Ovary (tissue), 9 donors: ENCODE data around the gene LIN37. TPM values are rescaled to one million over a fixed set of nuclear protein-coding genes. Genes with fewer than 3 reads are reported as not detected.

Source experiments
- DNase-seq, 5 donors: peaks; one replicate each; pipeline ENCODE4 v3.0.0-alpha.2; 2019 to 2020
- H3K27ac ChIP-seq, 2 donors: fragments of 200-600 bp; one replicate each; pipeline versions ENCODE4 v1.5.1 to v1.8.0; 2019 to 2022
- H3K27me3 ChIP-seq: fragments of 200-600 bp; one replicate; pipeline ENCODE4 v1.8.0; 2022
- H3K36me3 ChIP-seq: fragments of 200-600 bp; sonication (generic); one replicate; pipeline ENCODE4 v1.5.1; 2019
- H3K4me1 ChIP-seq: one replicate; pipeline ENCODE4 v1.8.1; 2013; ENCODE audit warnings: mild to moderate bottlenecking, moderate library complexity; ENCODE audit not compliant: insufficient read depth
- H3K4me3 ChIP-seq: fragments of 200-600 bp; sonication (generic); one replicate; pipeline ENCODE4 v1.5.1; 2017
- H3K9me3 ChIP-seq, 2 donors: fragments of 200-600 bp in 1 of 2; sonication (generic) in 1 of 2; one replicate each; pipeline versions ENCODE4 v1.5.1 to v1.8.1; 2013 to 2019; ENCODE audit warnings: mild to moderate bottlenecking in 1 of 2, moderate library complexity in 1 of 2
- CTCF ChIP-seq, 3 donors: fragments of 450-650 bp in 2 of 3; fragments of 200-600 bp in 1 of 3; IDR thresholded peaks; one replicate each; pipeline versions ENCODE4 v1.5.1 to v1.8.0; 2016 to 2022; ENCODE audit warnings: antibody characterized with exemption in 3 of 3, mild to moderate bottlenecking in 1 of 3
- EP300 ChIP-seq: sonication (generic); formaldehyde crosslinking; IDR thresholded peaks from one replicate; pipeline ENCODE4 v1.6.1; 2017; ENCODE audit warnings: antibody characterized with exemption
- POLR2A ChIP-seq: fragments of 450-650 bp; IDR thresholded peaks from one replicate; pipeline ENCODE4 v1.6.1; 2017; ENCODE audit warnings: antibody characterized with exemption, mild to moderate bottlenecking, moderate library complexity
- WGBS, 3 donors: extraction: QIAGEN DNeasy Blood & Tissue Kit in 1 of 3; methylation state at CpG; one replicate each; pipeline versions ENCODE4 v1.1.5 to v1.1.7; 2013 to 2017; 5-methylcytosine and 5-hydroxymethylcytosine counted together
- intact Hi-C, 4 donors: fragments of 100-400 bp; cut with DNase I; formaldehyde crosslinking; loops; one replicate each; pipeline versions ENCODE4 v1.11.0 to v1.15.1; 2022 to 2023
- polyA plus RNA-seq, 2 donors: library from polyadenylated mRNA; stranded (reverse); fragments of 200-250 nt in 1 of 2; fragments of 350-450 nt in 1 of 2; fragmentation: Illumina TruSeq in 1 of 2; extraction: RNeasy Lipid Tissue Mini Kit (QIAGEN cat#74804) in 1 of 2; gene quantifications; one replicate each; pipeline ENCODE4 v1.2.3, GENCODE V29; 2013 to 2014
- total RNA-seq, 7 donors: library from RNA; depleted of rRNA in 2 of 7; stranded (reverse); fragments of >200 nt in 2 of 7; fragmentation: NEBNext Ultra II Directional in 3 of 7; extraction: Animal tissue kit (Norgen Biotek cat#: 25700) in 3 of 7; gene quantifications; one replicate each; pipeline versions ENCODE4 v1.1.0 to v1.2.4, GENCODE V29; 2016 to 2023
- donor health status: DM: no; HTN: no; CAD: no; lungs with moderate emphysema.
- donor health status: DM: no; HTN: no; CAD: no.
- donor health status: Bipolar disorder and iron deficiency.
- donor health status: DM: yes; HTN: yes; CAD: no.
- donor health status: DM: no; HTN: no; CAD: no.
- donor health status: DM: yes; HTN: yes; CAD: no.

Gene LIN37
- total and polyA plus RNA-seq, 9 donors: 9.8 to 25.6 (median 19.1) TPM

GRCh38 chr19:35740423-35741202 lies 7.8 kb upstream of the LIN37 start:
- whole genome bisulfite sequencing, 3 donors: 0 to 1% (median 0%) methylated on average over 63 of the region's 63 CpGs
- TF ChIP-seq EP300 (peak; percentile 98), CTCF (IDR thresholded peaks at IDR 0.05) (peak in 1 of 3 donors; percentile 36), POLR2A (peak; percentile 75)
- H3K4me1 ChIP-seq: peaks cover 6% of the 10 kb centered on the region
- no peaks in the 10 kb centered on the region for H3K36me3 ChIP-seq
- peak overlapping the region; percentile 36 to 79 for H3K27ac ChIP-seq
- no peaks in the 10 kb centered on the region for H3K27me3 ChIP-seq
- H3K9me3 ChIP-seq: no peaks in the 10 kb centered on the region
- intact Hi-C loops: no loop called here
- DNase-seq: peak; percentile 98 to 99 (median 99)
- peak overlapping the region; percentile 58 for H3K4me3 ChIP-seq

- Histone ChIP-seq H3K27me3 (no peaks in the 10 kb centered on the region), H3K4me1 (peaks cover 10% of the 10 kb centered on the region), H3K27ac (peak overlapping the region in 1 of 2 donors; percentile 78), H3K36me3 (no peaks in the 10 kb centered on the region), H3K9me3 (no peaks in the 10 kb centered on the region), H3K4me3 (peak overlapping the region; percentile 58)
- no peak for DNase-seq
- intact Hi-C loops: no loop called here
- TF ChIP-seq EP300: no peak
- TF ChIP-seq POLR2A: no peak
- TF ChIP-seq CTCF (IDR thresholded peaks at IDR 0.05): no peak
- 3 to 10% (median 5%) methylated on average over 12 of the region's 12 CpGs for WGBS, 3 donors
These were observed 7.2 kb upstream of the LIN37 start for GRCh38 chr19:35741203-35741515.

GRCh38 chr19:35742121-35742724 lies 6.2 kb upstream of the LIN37 start, which contains the start of gene IGFLR1:
IGFLR1 (minus strand) TSS chr19:35742452; CDS start chr19:35741180, 1,272 bp downstream.
- H3K27me3 ChIP-seq: no peaks in the 10 kb centered on the region
- peak within 1 kb of the TSS in 1 of 2 donors; percentile 78 for H3K27ac ChIP-seq
- TF ChIP-seq POLR2A (no peak), EP300 (no peak), CTCF (IDR thresholded peaks at IDR 0.05) (no peak)
- intact Hi-C loops: no loop called here
- H3K9me3 ChIP-seq: no peaks in the 10 kb centered on the region
- no peak for DNase-seq
- H3K4me3 ChIP-seq: no peak within 1 kb of the TSS
- peaks cover 12% of the 10 kb centered on the region for H3K4me1 ChIP-seq
- 80 to 87% (median 85%) methylated on average over 9 of the region's 9 CpGs for WGBS, 3 donors
- no peaks in the 10 kb centered on the region for H3K36me3 ChIP-seq

- 83% methylated on average over 19 of the region's 19 CpGs for WGBS, 3 donors
- Histone ChIP-seq H3K27me3 (no peaks in the 10 kb centered on the region), H3K9me3 (no peaks in the 10 kb centered on the region), H3K36me3 (no peaks in the 10 kb centered on the region), H3K4me1 (peaks cover 15% of the 10 kb centered on the region), H3K4me3 (no peak overlapping the region), H3K27ac (no peak overlapping the region)
- no peak for TF ChIP-seq POLR2A
- no peak for TF ChIP-seq EP300
- TF ChIP-seq CTCF (IDR thresholded peaks at IDR 0.05): no peak
- DNase-seq: peak in 1 of 5 donors; percentile 40
- intact Hi-C loops: no loop called here
These were observed 4.5 kb upstream of the LIN37 start for GRCh38 chr19:35743640-35744429.
